Measurements from ENCODE around the gene RASD2. TPM values are rescaled to one million over a fixed set of nuclear protein-coding genes. Genes with fewer than 3 reads are reported as not detected.

RASD2 gene, protein sequence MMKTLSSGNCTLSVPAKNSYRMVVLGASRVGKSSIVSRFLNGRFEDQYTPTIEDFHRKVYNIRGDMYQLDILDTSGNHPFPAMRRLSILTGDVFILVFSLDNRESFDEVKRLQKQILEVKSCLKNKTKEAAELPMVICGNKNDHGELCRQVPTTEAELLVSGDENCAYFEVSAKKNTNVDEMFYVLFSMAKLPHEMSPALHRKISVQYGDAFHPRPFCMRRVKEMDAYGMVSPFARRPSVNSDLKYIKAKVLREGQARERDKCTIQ
- under 0.01 TPM in 1 of 2 replicates, not detected in the other for total RNA-seq

DNA sequence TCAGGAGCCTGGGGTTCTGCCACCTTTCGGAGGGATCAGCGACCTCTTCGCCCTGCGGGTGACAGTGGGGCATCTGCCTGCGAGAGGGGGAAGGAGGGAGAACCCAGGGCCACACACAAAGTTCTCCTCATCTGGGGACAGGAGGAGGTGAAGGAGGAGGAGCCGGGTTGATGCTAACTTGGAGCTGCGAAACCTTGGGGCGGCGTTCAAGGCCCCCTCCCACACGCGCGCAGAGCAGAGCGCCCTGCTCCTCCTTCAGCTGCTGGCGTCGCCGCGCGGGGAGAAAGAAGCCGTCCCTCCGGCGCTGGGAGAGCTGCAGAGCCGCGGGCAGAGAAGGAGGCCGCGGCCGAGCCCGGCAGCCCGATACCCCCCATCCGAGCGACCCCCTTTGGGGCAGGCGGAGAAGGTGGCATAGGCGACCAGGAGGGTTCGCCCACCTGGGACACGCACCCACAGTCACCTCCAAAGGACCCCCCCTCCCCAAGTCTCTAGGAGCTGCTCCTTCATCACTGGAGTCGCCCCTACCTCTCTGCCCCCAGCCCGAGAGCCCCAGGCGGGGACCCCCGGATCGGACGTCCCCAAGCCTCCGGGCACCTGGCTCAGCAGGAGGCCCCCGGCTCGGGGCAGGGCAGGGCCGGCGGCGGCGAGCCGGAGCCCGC is at the start of gene RASD2:
Gene RASD2 (plus strand): TSS at position 237 of the 659 bp plus-strand sequence. CDS start 5,979 bp downstream, outside the sequence.

Other genes starting within 250 kb of the RASD2 start
- 44.3 and 58.7 TPM in 2 replicates for gene TOM1, start 240.9 kb upstream of the RASD2 start, total RNA-seq
- gene HMOX1, start 159.7 kb upstream of the RASD2 start, total RNA-seq: 16.2 and 19.9 TPM in 2 replicates
- gene MCM5, start 140.7 kb upstream of the RASD2 start, total RNA-seq: 9.7 and 10.4 TPM in 2 replicates
- not detected in 2 replicates for gene MB, start 76.5 kb downstream of the RASD2 start, total RNA-seq
- 9.3 and 18.4 TPM in 2 replicates for gene APOL6, start 107.6 kb downstream of the RASD2 start, total RNA-seq
- not detected in 2 replicates for gene APOL5, start 177.0 kb downstream of the RASD2 start, total RNA-seq

All from pericardium fibroblast (primary cell).